GM13977 (cell line): ENCODE measurements around the gene PTPN14.

ENCODE experiments used
- DNase-seq: peaks from one replicate; pipeline ENCODE4 v3.0.0; 2012; ENCODE audit warnings: low spot score
- CTCF ChIP-seq: IDR thresholded peaks from 2 replicates; pipeline ENCODE4 v1.5.1; 2012; ENCODE audit warnings: mild to moderate bottlenecking, control low read depth; ENCODE audit not compliant: insufficient read depth; ENCODE audit errors: extremely low read depth, missing control alignments
- in situ Hi-C: fragments of 300-500 bp; cut with MboI; formaldehyde crosslinking; loops from one replicate; pipeline ENCODE4 v1.12.0; 2022; ENCODE audit warnings: low sequenced_read_pairs, low pct_unique_long_range_greater_than_20kb, mixed read lengths, inconsistent platforms; ENCODE audit not compliant: unreplicated experiment

Gene PTPN14

GRCh38 chr1:214547747-214548146 is 3.7 kb downstream of the PTPN14 start:
- no peak for DNase-seq
- in situ Hi-C loops, result no loop called here
- no peak for TF ChIP-seq CTCF

DNA sequence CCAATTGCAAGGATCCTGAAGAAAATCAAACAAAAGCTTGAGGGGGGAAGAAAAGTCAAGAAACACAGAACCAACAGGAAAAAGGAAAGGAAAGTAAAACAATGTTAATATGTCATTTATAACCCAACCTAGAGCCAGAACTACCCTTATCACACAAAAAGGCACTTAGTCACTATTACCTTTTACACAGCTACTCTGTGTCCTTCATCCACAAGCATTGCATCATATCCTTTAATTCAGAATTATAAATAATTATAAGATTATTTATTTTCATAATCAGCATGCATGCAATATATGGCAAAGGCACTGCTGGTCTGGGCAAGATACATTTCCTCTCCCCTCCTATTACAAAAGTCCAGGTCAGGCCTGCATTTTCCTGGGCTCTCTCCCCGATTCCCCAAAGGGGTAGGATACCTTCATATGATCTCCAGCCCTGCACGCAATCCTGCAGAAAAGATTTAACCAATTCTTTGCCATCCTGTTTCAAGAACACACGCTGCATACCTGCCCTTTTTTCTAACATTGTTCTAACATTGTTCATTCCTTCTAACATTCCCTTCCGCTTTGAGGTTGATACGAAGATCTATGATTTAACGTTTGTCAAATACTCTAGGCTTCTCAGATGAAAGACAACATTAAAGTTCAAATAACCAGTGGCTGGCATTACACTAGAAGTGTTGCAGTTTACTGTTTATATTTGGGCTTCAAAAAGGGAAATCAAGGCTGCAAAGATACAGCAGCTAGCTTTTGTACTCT is 4.3 kb downstream of the PTPN14 start:
- in situ Hi-C loops, result no loop called here
- no peak for TF ChIP-seq CTCF
- DNase-seq, result no peak

DNA sequence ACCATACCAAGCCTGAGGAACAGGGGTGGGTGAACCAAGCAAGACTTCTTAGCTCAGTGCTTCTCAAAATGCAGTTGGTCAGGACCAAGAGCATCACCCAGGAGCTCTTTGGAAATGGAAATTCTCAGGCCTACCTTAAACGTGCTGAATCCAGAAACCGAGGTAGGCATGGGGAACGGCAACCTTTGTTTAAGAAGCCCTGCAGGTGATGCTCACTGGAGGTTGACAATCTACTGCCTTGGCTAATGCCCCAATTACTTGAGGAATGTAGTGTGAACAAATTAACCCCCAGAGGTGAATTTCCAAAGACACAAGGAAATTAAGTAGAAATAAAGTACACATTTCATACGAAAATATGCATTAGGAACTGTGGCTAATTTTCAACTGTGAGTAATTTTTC is 5.3 kb downstream of the PTPN14 start:
- DNase-seq, result no peak
- no peak for TF ChIP-seq CTCF
- in situ Hi-C loops, result no loop called here

GRCh38 chr1:214545293-214545692 is 6.1 kb downstream of the PTPN14 start:
- in situ Hi-C loops, result no loop called here
- no peak for TF ChIP-seq CTCF
- no peak for DNase-seq

- no peak for TF ChIP-seq CTCF
- in situ Hi-C loops, result no loop called here
- DNase-seq, result no peak
Measured at GRCh38 chr1:214544791-214545190, 6.6 kb downstream of the PTPN14 start.

DNA sequence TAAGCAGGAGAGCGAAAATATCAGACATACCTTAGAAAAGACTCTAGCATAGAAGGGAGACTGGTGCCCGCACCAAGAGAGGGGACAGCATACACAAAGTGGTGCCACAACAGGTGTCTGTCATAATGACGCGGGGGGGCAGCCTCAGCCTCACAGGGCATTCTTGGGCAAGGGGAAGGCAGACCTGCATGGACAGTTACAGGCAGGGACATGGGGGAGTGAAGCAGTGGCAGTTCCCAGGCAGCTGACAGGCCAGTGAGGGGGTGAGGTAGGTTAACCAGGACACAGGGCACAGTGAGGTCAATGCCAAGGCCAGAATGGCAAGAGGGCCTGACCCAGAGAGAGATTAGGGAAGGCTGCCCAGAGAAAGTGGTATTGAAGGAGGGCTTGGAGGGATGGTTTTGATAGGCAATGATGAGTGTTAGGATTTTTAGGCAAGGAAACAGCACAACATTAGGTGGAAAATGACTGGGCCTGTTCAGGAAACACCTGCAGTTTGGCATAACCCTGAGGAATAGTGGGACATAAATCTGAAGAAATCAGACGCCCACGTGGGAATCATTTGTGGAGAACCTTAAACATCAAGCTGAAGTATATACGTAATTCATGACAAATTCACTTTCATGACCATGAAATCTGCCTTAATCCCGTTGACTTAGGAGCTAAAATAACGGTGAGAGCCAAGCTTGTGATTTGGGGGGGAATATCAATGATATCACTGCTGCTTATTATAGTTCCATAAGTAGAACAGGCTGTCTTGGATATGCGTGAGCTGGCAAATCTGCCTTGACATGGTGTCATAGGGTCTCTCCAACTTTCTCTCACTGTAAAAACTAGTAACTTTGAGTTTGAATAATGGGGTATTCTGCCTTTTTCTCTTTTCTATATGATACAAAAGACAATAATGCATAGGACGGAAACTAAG is 8.9 kb downstream of the PTPN14 start:
- no peak for DNase-seq
- no peak for TF ChIP-seq CTCF
- in situ Hi-C loops, result no loop called here
